Peyer's patch (tissue), 4 donors: ENCODE results near the gene SNHG17. TPM values are rescaled to one million over a fixed set of nuclear protein-coding genes. Genes with fewer than 3 reads are reported as not detected.

Experiments used
- DNase-seq, 3 donors: peaks; one replicate each; pipeline ENCODE4 v3.0.0-alpha.2; 2017 to 2019
- H3K27ac ChIP-seq, 4 donors: fragments of 200-600 bp; sonication (generic); one replicate each; pipeline ENCODE4 v1.5.1; 2016 to 2019
- H3K27me3 ChIP-seq, 2 donors: fragments of 200-600 bp; sonication (generic); one replicate each; pipeline ENCODE4 v1.5.1; 2019
- H3K36me3 ChIP-seq, 3 donors: fragments of 200-600 bp; sonication (generic); one replicate each; pipeline ENCODE4 v1.5.1; 2016 to 2019
- H3K4me1 ChIP-seq, 4 donors: fragments of 200-600 bp; sonication (generic); one replicate each; pipeline ENCODE4 v1.5.1; 2016 to 2019
- H3K4me3 ChIP-seq, 4 donors: fragments of 200-600 bp; sonication (generic); 1 replicate in 3 of 4; 2 replicates in 1 of 4; pipeline ENCODE4 v1.5.1; 2016 to 2019; ENCODE audit warnings: mild to moderate bottlenecking in 1 of 4
- H3K9me3 ChIP-seq, 4 donors: fragments of 200-600 bp; sonication (generic); one replicate each; pipeline ENCODE4 v1.5.1; 2016 to 2019; ENCODE audit warnings: mild to moderate bottlenecking in 1 of 4
- POLR2A ChIP-seq, 2 donors: fragments of 450-650 bp; IDR thresholded peaks; one replicate each; pipeline ENCODE4 v1.5.1; 2017; ENCODE audit warnings: antibody characterized with exemption in 2 of 2, mild to moderate bottlenecking in 2 of 2, moderate library complexity in 2 of 2
- total RNA-seq, 4 donors: library from RNA; depleted of rRNA; stranded (reverse); fragments of >200 nt; gene quantifications; one replicate each; pipeline ENCODE4 v1.1.0, GENCODE V29; 2016
- TF ChIP-seq, protein P1 (sequence below), 6 experiments: fragments of 450-650 bp in 4 of 6; fragments of 200-600 bp in 2 of 6; sonication (generic) in 1 of 6; IDR thresholded peaks; one replicate each; pipeline ENCODE4 v1.5.1; 2017 to 2019; ENCODE audit warnings: antibody characterized with exemption in 6 of 6, mild to moderate bottlenecking in 3 of 6, moderate library complexity in 1 of 6

SNHG17 gene
- total RNA-seq, 4 donors from 2014 or later = 19.3 to 54.5 (median 48.3) TPM

DNA sequence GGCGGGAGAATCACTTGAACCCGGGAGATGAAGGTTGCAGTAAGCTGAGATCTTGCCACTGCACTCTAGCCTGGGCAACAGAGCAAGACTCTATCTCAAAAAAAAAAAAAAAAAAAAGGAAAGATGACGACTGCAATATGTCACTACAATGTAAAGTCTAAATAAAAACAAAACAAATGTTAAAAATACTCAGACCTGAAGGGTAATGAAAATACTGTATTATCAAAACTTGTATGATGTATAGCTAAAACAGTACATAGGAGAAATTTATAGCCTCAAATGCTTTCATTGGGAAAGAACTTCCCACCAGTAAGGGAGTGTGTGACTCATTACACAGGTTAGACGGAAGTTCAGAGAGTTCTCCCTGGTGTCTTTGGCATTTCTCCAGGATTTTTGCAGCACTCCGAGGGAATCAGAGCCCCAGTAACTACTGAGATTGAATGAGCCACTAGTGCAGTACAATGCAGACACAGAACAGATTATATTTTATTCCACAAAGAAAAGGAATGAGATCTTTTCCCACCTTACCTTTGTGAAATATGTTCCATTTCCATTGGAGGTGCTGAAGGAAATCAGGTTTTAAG, 25.0 kb upstream of the SNHG17 start:
- peak in 1 of 3 donors; percentile 60 for DNase-seq
- Histone ChIP-seq H3K27ac (peak overlapping the region in 2 of 4 donors; percentile 68 to 82), H3K36me3 (no peaks in the 10 kb centered on the region), H3K4me1 (no peaks in the 10 kb centered on the region), H3K27me3 (no peaks in the 10 kb centered on the region), H3K9me3 (no peaks in the 10 kb centered on the region), H3K4me3 (peak overlapping the region in 1 of 4 donors; percentile 21)
- no peak for TF ChIP-seq POLR2A (IDR thresholded peaks at IDR 0.05)
- TF ChIP-seq, protein P1, sequence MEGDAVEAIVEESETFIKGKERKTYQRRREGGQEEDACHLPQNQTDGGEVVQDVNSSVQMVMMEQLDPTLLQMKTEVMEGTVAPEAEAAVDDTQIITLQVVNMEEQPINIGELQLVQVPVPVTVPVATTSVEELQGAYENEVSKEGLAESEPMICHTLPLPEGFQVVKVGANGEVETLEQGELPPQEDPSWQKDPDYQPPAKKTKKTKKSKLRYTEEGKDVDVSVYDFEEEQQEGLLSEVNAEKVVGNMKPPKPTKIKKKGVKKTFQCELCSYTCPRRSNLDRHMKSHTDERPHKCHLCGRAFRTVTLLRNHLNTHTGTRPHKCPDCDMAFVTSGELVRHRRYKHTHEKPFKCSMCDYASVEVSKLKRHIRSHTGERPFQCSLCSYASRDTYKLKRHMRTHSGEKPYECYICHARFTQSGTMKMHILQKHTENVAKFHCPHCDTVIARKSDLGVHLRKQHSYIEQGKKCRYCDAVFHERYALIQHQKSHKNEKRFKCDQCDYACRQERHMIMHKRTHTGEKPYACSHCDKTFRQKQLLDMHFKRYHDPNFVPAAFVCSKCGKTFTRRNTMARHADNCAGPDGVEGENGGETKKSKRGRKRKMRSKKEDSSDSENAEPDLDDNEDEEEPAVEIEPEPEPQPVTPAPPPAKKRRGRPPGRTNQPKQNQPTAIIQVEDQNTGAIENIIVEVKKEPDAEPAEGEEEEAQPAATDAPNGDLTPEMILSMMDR (IDR thresholded peaks at IDR 0.05) = no peak

DNA sequence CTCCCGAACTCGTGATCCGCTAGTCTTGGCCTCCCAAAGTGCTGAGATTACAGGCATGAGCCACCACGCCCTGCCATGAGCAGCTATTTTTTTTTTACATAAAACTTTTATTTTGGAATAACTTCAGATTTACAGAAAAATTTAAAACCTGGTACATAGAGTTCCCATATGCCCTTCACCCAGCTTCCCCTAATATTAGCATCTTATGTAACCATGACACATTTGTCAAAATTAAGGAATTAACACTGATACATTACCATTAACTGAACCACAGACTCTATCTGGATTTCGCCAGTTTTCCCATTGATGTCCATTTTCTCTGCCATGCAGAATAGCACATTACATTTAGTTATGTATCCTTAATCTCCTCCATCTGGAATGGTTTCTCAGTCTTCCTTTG, 23.2 kb upstream of the SNHG17 start:
- Histone ChIP-seq H3K9me3 (no peaks in the 10 kb centered on the region), H3K4me3 (no peak overlapping the region), H3K27me3 (no peaks in the 10 kb centered on the region), H3K36me3 (no peaks in the 10 kb centered on the region), H3K4me1 (peaks cover 0 to 6% (median 0%) of the 10 kb centered on the region in 4 donors), H3K27ac (no peak overlapping the region)
- TF ChIP-seq, protein P1 (IDR thresholded peaks at IDR 0.05) = no peak
- TF ChIP-seq POLR2A (IDR thresholded peaks at IDR 0.05) = no peak
- no peak for DNase-seq

DNA sequence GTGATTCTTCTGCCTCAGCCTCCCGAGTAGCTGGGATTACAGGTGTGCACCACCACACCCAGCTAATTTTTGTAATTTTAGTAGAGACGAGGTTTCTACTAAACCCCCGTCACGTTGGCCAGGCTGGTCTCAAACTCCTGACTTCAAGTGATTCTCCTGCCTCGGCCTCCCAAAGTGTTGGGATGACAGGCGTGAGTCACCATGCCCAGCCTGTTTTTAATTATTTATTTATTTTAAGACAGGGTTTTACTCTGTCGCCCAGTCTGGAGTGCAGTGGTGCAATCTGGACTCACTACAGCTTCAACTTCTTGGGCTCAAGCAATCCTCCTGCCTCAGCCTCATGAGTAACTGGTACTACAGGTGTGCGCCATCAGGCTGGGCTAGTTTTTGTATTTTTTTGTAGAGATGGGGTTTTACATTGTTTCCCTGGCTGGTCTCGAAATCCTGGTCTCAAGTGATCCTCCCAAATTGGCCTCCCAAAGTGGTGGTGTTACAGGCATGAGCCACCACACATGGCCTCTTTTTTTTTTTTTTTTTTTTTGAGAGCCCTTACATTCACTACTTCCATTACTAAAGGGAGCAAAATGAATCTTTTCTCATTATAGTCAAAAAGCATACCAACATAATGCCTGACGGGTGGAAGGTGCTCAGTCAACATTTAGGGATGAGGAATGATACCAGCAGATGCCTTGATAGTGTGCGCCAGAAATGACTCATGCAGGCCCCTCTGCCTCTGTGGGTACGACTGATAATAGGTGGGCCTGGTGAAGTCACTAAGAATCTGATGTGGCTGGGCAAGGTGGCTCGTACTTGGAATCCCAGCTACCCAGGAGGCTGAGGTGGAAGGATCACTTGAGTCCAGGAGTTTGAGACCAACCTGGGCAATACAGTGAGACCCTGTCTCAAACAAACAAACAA, 19.7 kb upstream of the SNHG17 start:
- peak overlapping the region in 1 of 4 donors; percentile 31 for H3K27ac ChIP-seq
- TF ChIP-seq, protein P1 (IDR thresholded peaks at IDR 0.05) = no peak
- no peak for TF ChIP-seq POLR2A (IDR thresholded peaks at IDR 0.05)
- no peak for DNase-seq
- H3K27me3 ChIP-seq = no peaks in the 10 kb centered on the region
- H3K9me3 ChIP-seq = no peaks in the 10 kb centered on the region
- peaks cover 0 to 7% (median 0%) of the 10 kb centered on the region in 4 donors for H3K4me1 ChIP-seq
- peaks cover 0 to 18% (median 0%) of the 10 kb centered on the region in 3 donors for H3K36me3 ChIP-seq
- no peak overlapping the region for H3K4me3 ChIP-seq

DNA sequence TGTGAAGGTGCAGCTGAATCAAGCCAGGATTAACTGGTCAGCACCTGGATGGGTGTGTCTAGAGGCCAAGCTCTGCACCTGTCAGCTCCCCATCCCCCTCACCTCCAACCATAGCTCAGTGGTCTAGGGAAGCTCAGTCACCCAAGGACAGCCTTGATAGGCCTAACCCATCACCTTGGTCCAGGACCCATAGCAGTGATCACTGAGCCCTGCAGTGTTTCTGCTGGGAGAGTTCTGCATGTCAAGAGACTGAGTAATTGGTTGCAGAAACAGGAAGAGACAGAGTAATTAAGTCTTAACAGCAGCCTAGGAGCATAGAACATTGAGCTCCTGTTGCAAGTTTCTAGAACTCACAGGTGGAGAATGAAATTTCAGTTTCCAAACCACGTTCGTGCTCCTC, 18.8 kb upstream of the SNHG17 start:
- Histone ChIP-seq H3K9me3 (no peaks in the 10 kb centered on the region), H3K27ac (peak overlapping the region in 2 of 4 donors; percentile 31 to 43), H3K36me3 (peaks cover 0 to 20% (median 0%) of the 10 kb centered on the region in 3 donors), H3K27me3 (no peaks in the 10 kb centered on the region), H3K4me3 (no peak overlapping the region), H3K4me1 (peaks cover 0 to 7% (median 0%) of the 10 kb centered on the region in 4 donors)
- DNase-seq = peak in 1 of 3 donors; percentile 15
- no peak for TF ChIP-seq POLR2A (IDR thresholded peaks at IDR 0.05)
- TF ChIP-seq, protein P1 (IDR thresholded peaks at IDR 0.05) = no peak

DNA sequence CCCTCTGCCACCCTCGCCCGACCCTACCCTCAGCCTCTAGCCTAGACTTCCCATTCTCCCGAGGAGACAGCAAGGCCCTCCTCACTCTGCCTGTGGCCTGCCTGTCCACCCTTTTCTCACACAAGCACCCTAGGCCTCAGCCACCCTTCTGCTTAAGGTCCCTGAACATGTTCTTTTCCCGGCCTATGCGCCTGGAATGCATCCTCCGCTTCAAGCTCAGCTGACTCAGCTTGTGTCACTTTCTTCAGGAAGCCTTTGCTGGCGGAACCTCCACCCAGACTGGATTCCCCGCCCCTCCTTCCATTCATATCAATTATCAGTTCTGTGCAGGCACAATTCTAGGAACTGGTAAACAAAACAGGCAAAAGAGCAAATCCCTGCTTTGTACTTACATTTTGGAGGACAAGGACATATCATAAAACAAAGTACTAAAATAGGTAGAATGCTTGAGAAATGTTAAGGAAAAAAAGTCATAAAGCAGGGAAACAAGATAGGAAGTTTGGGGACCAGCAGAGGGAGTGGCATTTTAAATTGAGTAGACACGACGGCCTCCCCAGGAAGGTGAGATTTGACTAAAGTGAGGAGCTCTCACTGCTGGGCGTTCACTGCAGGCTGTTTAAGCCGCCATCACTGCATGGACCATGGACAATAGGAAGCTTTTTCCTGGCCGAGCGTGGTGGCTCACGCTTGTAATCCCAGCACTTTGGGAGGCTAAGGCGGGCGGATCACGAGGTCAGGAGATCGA, 17.9 kb upstream of the SNHG17 start:
- peak in 1 of 3 donors; percentile 5 for DNase-seq
- Histone ChIP-seq H3K36me3 (peaks cover 0 to 20% (median 0%) of the 10 kb centered on the region in 3 donors), H3K27me3 (no peaks in the 10 kb centered on the region), H3K4me3 (no peak overlapping the region), H3K9me3 (no peaks in the 10 kb centered on the region), H3K4me1 (peaks cover 0 to 7% (median 2%) of the 10 kb centered on the region in 4 donors), H3K27ac (peak overlapping the region in 1 of 4 donors; percentile 26)
- TF ChIP-seq, protein P1 (IDR thresholded peaks at IDR 0.05) = no peak
- TF ChIP-seq POLR2A (IDR thresholded peaks at IDR 0.05) = no peak
